KMS-11 (cell line): Measurements from ENCODE around the gene COQ8A.

Source experiments
- H2AFZ ChIP-seq: fragments of 200-600 bp; sonication (generic); 2 replicates; pipeline ENCODE4 v1.6.1; 2016; ENCODE audit warnings: antibody characterized with exemption, mixed run types, low read depth
- H3K27ac ChIP-seq: fragments of 200-600 bp; sonication (generic); 2 replicates; pipeline ENCODE4 v1.6.1; 2016; ENCODE audit warnings: mild to moderate bottlenecking, mixed run types
- H3K27me3 ChIP-seq: fragments of 200-600 bp; sonication (generic); 2 replicates; pipeline ENCODE4 v1.6.1; 2017; ENCODE audit warnings: mild to moderate bottlenecking, low read depth, mixed run types, moderate library complexity; ENCODE audit not compliant: insufficient read depth
- H3K36me3 ChIP-seq: fragments of 200-600 bp; sonication (generic); 2 replicates; pipeline ENCODE4 v1.6.1; 2017; ENCODE audit warnings: mild to moderate bottlenecking, mixed run types; ENCODE audit not compliant: insufficient read depth
- H3K4me1 ChIP-seq: fragments of 200-600 bp; sonication (generic); 2 replicates; pipeline ENCODE4 v1.6.1; 2016; ENCODE audit warnings: mild to moderate bottlenecking, low read depth, mixed run types; ENCODE audit not compliant: poor library complexity, severe bottlenecking
- H3K4me2 ChIP-seq: fragments of 200-600 bp; sonication (generic); 2 replicates; pipeline ENCODE4 v1.7.0; 2016; ENCODE audit warnings: mild to moderate bottlenecking, mixed run types
- H3K4me3 ChIP-seq: fragments of 200-600 bp; sonication (generic); IDR thresholded peaks from 2 replicates; pipeline ENCODE4 v1.6.1; 2017; ENCODE audit warnings: low read depth, low read length, mixed read lengths; ENCODE audit not compliant: insufficient read depth
- H3K79me2 ChIP-seq: fragments of 200-600 bp; sonication (generic); 2 replicates; pipeline ENCODE4 v1.6.1; 2016; ENCODE audit warnings: low read depth, mixed run types; ENCODE audit not compliant: insufficient read depth
- H3K9ac ChIP-seq: fragments of 200-600 bp; sonication (generic); 2 replicates; pipeline ENCODE4 v1.6.1; 2016; ENCODE audit warnings: mild to moderate bottlenecking, mixed run types
- H4K20me1 ChIP-seq: fragments of 200-600 bp; sonication (generic); 2 replicates; pipeline ENCODE4 v1.6.1; 2016; ENCODE audit warnings: mild to moderate bottlenecking, mixed run types; ENCODE audit not compliant: insufficient read depth
- CTCF ChIP-seq: fragments of 200-600 bp; sonication (generic); conservative IDR thresholded peaks from 2 replicates; pipeline ENCODE4 v1.6.1; 2017; ENCODE audit warnings: low read depth, mild to moderate bottlenecking, antibody characterized with exemption, low read length, moderate library complexity, mixed read lengths

COQ8A gene

GRCh38 chr1:226945106-226945857, 5.2 kb downstream of the COQ8A start:
- Histone ChIP-seq H3K27ac (no peak overlapping the region), H3K4me1 (peaks cover 13% of the 10 kb centered on the region), H4K20me1 (no peaks in the 10 kb centered on the region), H3K36me3 (no peaks in the 10 kb centered on the region), H3K79me2 (peaks cover 82% of the 10 kb centered on the region; the same call in 1 of the 2 replicates), H3K9ac (no peak overlapping the region), H3K4me2 (no peak overlapping the region), H2AFZ (no peak overlapping the region), H3K27me3 (no peaks in the 10 kb centered on the region), H3K4me3 (no peak overlapping the region)
- no peak for TF ChIP-seq CTCF

GRCh38 chr1:226945858-226946245, 5.8 kb downstream of the COQ8A start:
- Histone ChIP-seq H3K4me1 (peaks cover 16% of the 10 kb centered on the region), H3K36me3 (no peaks in the 10 kb centered on the region), H4K20me1 (no peaks in the 10 kb centered on the region), H3K27me3 (no peaks in the 10 kb centered on the region), H3K27ac (no peak overlapping the region), H2AFZ (no peak overlapping the region), H3K79me2 (peaks cover 78% of the 10 kb centered on the region; the same call in 1 of the 2 replicates), H3K4me3 (no peak overlapping the region), H3K4me2 (no peak overlapping the region), H3K9ac (no peak overlapping the region)
- TF ChIP-seq CTCF: no peak

- H3K79me2 ChIP-seq: peaks cover 78% of the 10 kb centered on the region; the same call in 1 of the 2 replicates
- no peaks in the 10 kb centered on the region for H3K27me3 ChIP-seq
- TF ChIP-seq CTCF: no peak
- H3K4me2 ChIP-seq: no peak overlapping the region
- H4K20me1 ChIP-seq: no peaks in the 10 kb centered on the region
- no peaks in the 10 kb centered on the region for H3K36me3 ChIP-seq
- H2AFZ ChIP-seq: no peak overlapping the region
- no peak overlapping the region for H3K9ac ChIP-seq
- H3K4me3 ChIP-seq: no peak overlapping the region
- H3K27ac ChIP-seq: no peak overlapping the region
- H3K4me1 ChIP-seq: peaks cover 11% of the 10 kb centered on the region
Observed at GRCh38 chr1:226946285-226946684, 6.2 kb downstream of the COQ8A start.

GRCh38 chr1:226946841-226947240, 6.7 kb downstream of the COQ8A start:
- H3K27ac ChIP-seq: no peak overlapping the region
- H3K36me3 ChIP-seq: no peaks in the 10 kb centered on the region
- H3K4me3 ChIP-seq: no peak overlapping the region
- H3K4me1 ChIP-seq: peaks cover 11% of the 10 kb centered on the region
- H3K4me2 ChIP-seq: no peak overlapping the region
- H3K79me2 ChIP-seq: peaks cover 78% of the 10 kb centered on the region; the same call in 1 of the 2 replicates
- H2AFZ ChIP-seq: no peak overlapping the region
- no peaks in the 10 kb centered on the region for H3K27me3 ChIP-seq
- no peak overlapping the region for H3K9ac ChIP-seq
- no peaks in the 10 kb centered on the region for H4K20me1 ChIP-seq
- no peak for TF ChIP-seq CTCF
